Loucy (cell line): ENCODE measurements around the gene DOLPP1.
A peak's percentile ranks its signal among the peaks of the same experiment; 100 is the strongest.

Experiments
- H2AFZ ChIP-seq: fragments of 200-600 bp; sonication (generic); 2 replicates; pipeline ENCODE4 v1.6.0; 2016; ENCODE audit warnings: antibody characterized with exemption, mild to moderate bottlenecking, low read length, moderate library complexity
- H3F3A ChIP-seq: fragments of 200-600 bp; 2 replicates; pipeline ENCODE4 v1.6.0; 2016; ENCODE audit warnings: antibody characterized with exemption, low read depth, mild to moderate bottlenecking
- H3K27me3 ChIP-seq: fragments of 200-600 bp; sonication (generic); 2 replicates; pipeline ENCODE4 v1.6.1; 2014; ENCODE audit warnings: low read length, mild to moderate bottlenecking; ENCODE audit not compliant: insufficient read depth, poor library complexity, severe bottlenecking
- H3K36me3 ChIP-seq: fragments of 200-600 bp; sonication (generic); 2 replicates; pipeline ENCODE4 v1.6.1; 2016; ENCODE audit warnings: low read length; ENCODE audit not compliant: insufficient read depth
- H3K4me1 ChIP-seq: fragments of 200-600 bp; sonication (generic); 2 replicates; pipeline ENCODE4 v1.5.1; 2014; ENCODE audit warnings: low read length, mild to moderate bottlenecking; ENCODE audit not compliant: insufficient read depth, poor library complexity, severe bottlenecking
- H3K4me2 ChIP-seq: fragments of 200-600 bp; sonication (generic); 2 replicates; pipeline ENCODE4 v1.6.0; 2014; ENCODE audit warnings: antibody characterized with exemption, low read length, low read depth, mild to moderate bottlenecking; ENCODE audit not compliant: poor library complexity, severe bottlenecking
- H3K4me3 ChIP-seq: fragments of 200-600 bp; sonication (generic); 2 replicates; pipeline ENCODE4 v1.5.1; 2014; ENCODE audit warnings: low read length, mild to moderate bottlenecking, mixed read lengths; ENCODE audit not compliant: poor library complexity, severe bottlenecking
- H3K79me2 ChIP-seq: fragments of 200-600 bp; sonication (generic); 2 replicates; pipeline ENCODE4 v1.6.1; 2014; ENCODE audit warnings: low read length; ENCODE audit not compliant: insufficient read depth
- H3K9ac ChIP-seq: fragments of 200-600 bp; sonication (generic); 2 replicates; pipeline ENCODE4 v1.6.0; 2014; ENCODE audit warnings: mild to moderate bottlenecking, low read depth, low read length, moderate library complexity; ENCODE audit not compliant: poor library complexity, severe bottlenecking
- H3K9me2 ChIP-seq: fragments of 200-600 bp; sonication (generic); replicated peaks from 2 replicates; pipeline ENCODE4 v1.6.1; 2016; ENCODE audit warnings: low read depth, low read length, mixed read lengths
- H3K9me3 ChIP-seq: fragments of 200-600 bp; sonication (generic); 2 replicates; pipeline ENCODE4 v1.6.1; 2014; ENCODE audit warnings: mild to moderate bottlenecking, antibody characterized with exemption, low read length, low read depth; ENCODE audit not compliant: insufficient read depth
- H4K20me1 ChIP-seq: fragments of 200-600 bp; sonication (generic); 2 replicates; pipeline ENCODE4 v1.6.0; 2014; ENCODE audit warnings: antibody characterized with exemption, low read length, mild to moderate bottlenecking; ENCODE audit not compliant: insufficient read depth, poor library complexity, severe bottlenecking
- CTCF ChIP-seq: fragments of 200-600 bp; sonication (generic); conservative IDR thresholded peaks from 2 replicates; pipeline ENCODE4 v1.5.1; 2014; ENCODE audit warnings: mild to moderate bottlenecking, antibody characterized with exemption, low read length
- EZH2phosphoT487 ChIP-seq: fragments of 200-600 bp; IDR thresholded peaks from 2 replicates; pipeline ENCODE4 v1.6.1; 2018; ENCODE audit warnings: antibody characterized with exemption, mild to moderate bottlenecking, moderate library complexity, borderline replicate concordance

Gene DOLPP1

DNA sequence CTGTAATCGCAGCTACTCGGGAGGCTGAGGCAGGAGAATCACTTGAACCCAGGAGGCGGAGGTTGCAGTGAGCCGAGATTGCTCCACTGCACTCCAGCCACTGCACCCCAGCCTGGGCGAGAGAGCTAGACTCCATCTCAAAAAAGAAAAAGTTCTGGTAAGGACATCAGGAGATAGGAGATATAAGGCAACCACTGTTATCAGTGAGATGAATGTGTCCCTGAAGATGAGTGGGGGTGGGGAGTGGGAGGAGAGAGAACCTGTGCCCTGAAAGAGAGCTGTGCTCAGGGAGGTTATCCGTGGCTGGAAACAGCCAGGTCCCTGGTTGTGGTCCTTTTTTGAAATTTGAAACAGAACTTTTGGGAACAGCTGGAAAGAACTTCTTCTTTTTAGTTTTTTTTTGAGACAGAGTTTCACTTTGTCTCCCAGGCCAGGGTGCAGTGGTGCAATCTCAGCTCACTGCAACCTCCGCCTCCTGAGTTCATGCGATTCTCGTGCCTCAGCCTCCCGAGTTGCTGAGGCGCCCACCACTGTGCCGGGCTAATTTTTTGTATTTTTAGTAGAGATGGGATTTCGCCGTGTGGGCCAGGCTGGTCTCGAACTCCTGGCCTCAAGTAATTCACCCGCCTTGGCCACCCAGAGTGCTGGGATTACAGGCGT is 32.9 kb downstream of the DOLPP1 start:
- Histone ChIP-seq H3K27me3 (no peaks in the 10 kb centered on the region), H2AFZ (no peak overlapping the region), H3K9me2 (no peaks in the 10 kb centered on the region), H4K20me1 (peaks cover 5% of the 10 kb centered on the region), H3K4me3 (peak overlapping the region; percentile 38), H3K4me2 (peak overlapping the region; percentile 85), H3K79me2 (peaks cover 66% of the 10 kb centered on the region), H3F3A (no peaks in the 10 kb centered on the region), H3K4me1 (peaks cover 10% of the 10 kb centered on the region), H3K9ac (no peak overlapping the region), H3K36me3 (no peaks in the 10 kb centered on the region), H3K9me3 (no peaks in the 10 kb centered on the region)
- TF ChIP-seq EZH2phosphoT487 (no peak), CTCF (no peak)

- peaks cover 5% of the 10 kb centered on the region for H4K20me1 ChIP-seq
- H3K36me3 ChIP-seq: peaks cover 24% of the 10 kb centered on the region; the same call in 1 of the 2 replicates
- H3K4me1 ChIP-seq: peaks cover 7% of the 10 kb centered on the region
- H2AFZ ChIP-seq: no peak overlapping the region
- H3K9ac ChIP-seq: no peak overlapping the region
- peaks cover 51% of the 10 kb centered on the region; the same call in 1 of the 2 replicates for H3K79me2 ChIP-seq
- TF ChIP-seq EZH2phosphoT487 (no peak), CTCF (no peak)
- H3K9me3 ChIP-seq: no peaks in the 10 kb centered on the region
- no peak overlapping the region for H3K4me3 ChIP-seq
- H3F3A ChIP-seq: no peaks in the 10 kb centered on the region
- H3K9me2 ChIP-seq: no peaks in the 10 kb centered on the region
- H3K4me2 ChIP-seq: no peak overlapping the region
- H3K27me3 ChIP-seq: no peaks in the 10 kb centered on the region
Measured at GRCh38 chr9:129118799-129119198, 37.9 kb downstream of the DOLPP1 start.

DNA sequence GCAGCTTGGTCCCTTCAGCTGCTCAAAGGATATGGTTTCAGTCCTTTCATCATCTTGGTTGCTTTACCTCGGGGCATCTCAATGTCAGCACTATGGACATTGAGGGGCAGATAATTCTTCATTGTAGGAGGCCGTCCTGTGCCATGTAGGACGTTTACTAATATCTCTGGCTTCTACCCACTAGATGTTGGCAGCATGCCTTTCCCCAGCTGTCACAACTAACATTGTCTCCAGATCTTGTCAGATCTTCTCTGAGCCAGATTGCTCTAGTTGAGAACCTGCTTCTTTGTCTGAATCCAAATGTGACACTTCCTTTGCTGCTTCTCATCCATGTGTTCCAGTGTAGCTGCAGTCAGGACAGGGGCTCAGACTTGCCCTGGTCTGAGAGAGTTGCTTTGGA is 40.6 kb downstream of the DOLPP1 start:
- H3K4me3 ChIP-seq: no peak overlapping the region
- H3K9me3 ChIP-seq: no peaks in the 10 kb centered on the region
- H2AFZ ChIP-seq: no peak overlapping the region
- no peaks in the 10 kb centered on the region for H4K20me1 ChIP-seq
- H3K4me2 ChIP-seq: no peak overlapping the region
- H3K27me3 ChIP-seq: no peaks in the 10 kb centered on the region
- TF ChIP-seq CTCF (no peak), EZH2phosphoT487 (no peak)
- peaks cover 35% of the 10 kb centered on the region; the same call in 1 of the 2 replicates for H3K36me3 ChIP-seq
- H3K79me2 ChIP-seq: peaks cover 29% of the 10 kb centered on the region; the same call in 1 of the 2 replicates
- no peaks in the 10 kb centered on the region for H3K9me2 ChIP-seq
- no peaks in the 10 kb centered on the region for H3F3A ChIP-seq
- H3K4me1 ChIP-seq: no peaks in the 10 kb centered on the region
- no peak overlapping the region for H3K9ac ChIP-seq
